ENCODE data around the gene TMEM63C.

- TF ChIP-seq CTCF (IDR thresholded peaks at IDR 0.05) (no peak), POLR2AphosphoS5 (IDR thresholded peaks at IDR 0.05) (no peak), EP300 (IDR thresholded peaks at IDR 0.05) (no peak), POLR2A (IDR thresholded peaks at IDR 0.05) (no peak)
Observed at GRCh38 chr14:77177702-77178101, 3.9 kb upstream of the TMEM63C start.
